ENCODE measurements around the gene SLC35D3.
"Not testable (repeated sequence)": the region's sequence is repeated elsewhere in the genome, so short reads cannot be mapped to it uniquely, and the experiment has no call there.

The SLC35D3 gene

GRCh38 chr6:136923116-136923953 is 1.2 kb downstream of the SLC35D3 start:
- peak in 1 of 2 experiments; percentile 23 for DNase-seq

GRCh38 chr6:136923954-136924673 is 2.0 kb downstream of the SLC35D3 start:
- no peak for DNase-seq

- no peak for DNase-seq
Observed at GRCh38 chr6:136926383-136926782, 4.3 kb downstream of the SLC35D3 start.

- no peak for DNase-seq
Observed at GRCh38 chr6:136927292-136927691, 5.2 kb downstream of the SLC35D3 start.

GRCh38 chr6:136930528-136930927 is 8.4 kb downstream of the SLC35D3 start:
- no peak for DNase-seq

- DNase-seq = no peak
Observed at GRCh38 chr6:136932599-136932998, 10.5 kb downstream of the SLC35D3 start.

- DNase-seq = no peak
Observed at GRCh38 chr6:136945072-136945471, 23.0 kb downstream of the SLC35D3 start.

- DNase-seq = no peak
Observed at GRCh38 chr6:136945711-136946121, 23.6 kb downstream of the SLC35D3 start.

- no peak for DNase-seq
Observed at GRCh38 chr6:136947037-136947436, 24.9 kb downstream of the SLC35D3 start.

GRCh38 chr6:136949957-136950356 is 27.9 kb downstream of the SLC35D3 start:
- not testable (repeated sequence) for DNase-seq

GRCh38 chr6:136950436-136951126 is 28.5 kb downstream of the SLC35D3 start:
- no peak for DNase-seq

GRCh38 chr6:136952714-136953260 is 30.7 kb downstream of the SLC35D3 start:
- DNase-seq = no peak

- no peak for DNase-seq
Observed at GRCh38 chr6:136955123-136955522, 33.0 kb downstream of the SLC35D3 start.

GRCh38 chr6:136956590-136957544 is 34.8 kb downstream of the SLC35D3 start:
- DNase-seq = no peak

GRCh38 chr6:136958168-136958567 is 36.1 kb downstream of the SLC35D3 start:
- no peak for DNase-seq

GRCh38 chr6:136959471-136959891 is 37.4 kb downstream of the SLC35D3 start:
- no peak for DNase-seq

GRCh38 chr6:136959935-136960334 is 37.8 kb downstream of the SLC35D3 start:
- not testable (repeated sequence) for DNase-seq

- no peak for DNase-seq
Observed at GRCh38 chr6:136960781-136961180, 38.7 kb downstream of the SLC35D3 start.

- no peak for DNase-seq
Observed at GRCh38 chr6:136961848-136962247, 39.7 kb downstream of the SLC35D3 start.

- DNase-seq = no peak
Observed at GRCh38 chr6:136962661-136963060, 40.6 kb downstream of the SLC35D3 start.

- DNase-seq = no peak
Observed at GRCh38 chr6:136963259-136963658, 41.2 kb downstream of the SLC35D3 start.

GRCh38 chr6:136964398-136964797 is 42.3 kb downstream of the SLC35D3 start:
- DNase-seq = no peak

Measured in stimulated activated CD4-positive, alpha-beta T cell treated with anti-CD3 and anti-CD28 coated beads, Interleukin-4, amount 100 ng/mL, for 4 hours (primary cell).